Measurements from ENCODE around the gene RPS24.
"Not testable (repeated sequence)": the region's sequence is repeated elsewhere in the genome, so short reads cannot be mapped to it uniquely, and the experiment has no call there.

Gene RPS24

GRCh38 chr10:78053211-78053868, 19.7 kb downstream of the RPS24 start:
- DNase-seq (ENCODE audit: low read depth) = no peak

- no peak for DNase-seq (ENCODE audit: low read depth)
These were observed 24.9 kb downstream of the RPS24 start for GRCh38 chr10:78058562-78058961.

GRCh38 chr10:78059906-78060702, 26.4 kb downstream of the RPS24 start:
- DNase-seq (ENCODE audit: low read depth) = no peak

GRCh38 chr10:78062296-78062695, 28.6 kb downstream of the RPS24 start:
- no peak for DNase-seq (ENCODE audit: low read depth)

- DNase-seq (ENCODE audit: low read depth) = no peak
These were observed 29.6 kb downstream of the RPS24 start for GRCh38 chr10:78063236-78063635.

- not testable (repeated sequence) for DNase-seq (ENCODE audit: low read depth)
These were observed 31.3 kb downstream of the RPS24 start for GRCh38 chr10:78064919-78065318.

GRCh38 chr10:78065611-78066010, 31.9 kb downstream of the RPS24 start:
- no peak for DNase-seq (ENCODE audit: low read depth)

- DNase-seq (ENCODE audit: low read depth) = no peak
These were observed 32.3 kb downstream of the RPS24 start for GRCh38 chr10:78066012-78066411.

- no peak for DNase-seq (ENCODE audit: low read depth)
These were observed 33.2 kb downstream of the RPS24 start for GRCh38 chr10:78066728-78067430.

- no peak for DNase-seq (ENCODE audit: low read depth)
These were observed 35.5 kb downstream of the RPS24 start for GRCh38 chr10:78069151-78069550.

- DNase-seq (ENCODE audit: low read depth) = not testable (repeated sequence)
These were observed 36.4 kb downstream of the RPS24 start for GRCh38 chr10:78070064-78070463.

GRCh38 chr10:78070726-78071125, 37.1 kb downstream of the RPS24 start:
- DNase-seq (ENCODE audit: low read depth) = no peak

- no peak for DNase-seq (ENCODE audit: low read depth)
These were observed 37.6 kb downstream of the RPS24 start for GRCh38 chr10:78071140-78071856.

- DNase-seq (ENCODE audit: low read depth) = no peak
These were observed 38.2 kb downstream of the RPS24 start for GRCh38 chr10:78071857-78072179.

- no peak for DNase-seq (ENCODE audit: low read depth)
These were observed 38.8 kb downstream of the RPS24 start for GRCh38 chr10:78072504-78072903.

- DNase-seq (ENCODE audit: low read depth) = not testable (repeated sequence)
These were observed 42.1 kb downstream of the RPS24 start for GRCh38 chr10:78075806-78076205.

GRCh38 chr10:78078539-78079330, 45.1 kb downstream of the RPS24 start:
- DNase-seq (ENCODE audit: low read depth) = no peak

GRCh38 chr10:78079411-78079810, 45.7 kb downstream of the RPS24 start:
- DNase-seq (ENCODE audit: low read depth) = no peak

GRCh38 chr10:78081292-78081691, 47.6 kb downstream of the RPS24 start:
- DNase-seq (ENCODE audit: low read depth) = no peak

GRCh38 chr10:78082636-78083035, 49.0 kb downstream of the RPS24 start:
- no peak for DNase-seq (ENCODE audit: low read depth)

All from stimulated activated CD8-positive, alpha-beta memory T cell treated with anti-CD3 and anti-CD28 coated beads, Interleukin-15, amount 100 ng/mL, for 1 hour (primary cell).